ENCODE results near the gene IMPG1. TPM values are rescaled to one million over a fixed set of nuclear protein-coding genes. Genes with fewer than 3 reads are reported as not detected.

The IMPG1 gene
- total and polyA plus RNA-seq, 2 of the 13 experiments (the other 11 are each of a cell fraction or from before 2014, with no cell fraction given) = not detected

- H3K36me3 ChIP-seq (replicated peaks in 1 of 2; ENCODE audit: control insufficient read depth in 1 of 2, insufficient read depth in 2 of 2, low read length in 2 of 2) = no peaks in the 10 kb centered on the region; a peak in 2 of 5 replicates
- ChIA-PET POLR2A (no interaction called here), CTCF (ENCODE audit: low intra/inter-chr PET ratio, low total read pairs) (no interaction called here)
- H3K9ac ChIP-seq (ENCODE audit: insufficient read depth, low read depth, low read length) = no peak overlapping the region
- H3K4me2 ChIP-seq (ENCODE audit: low read depth, low read length) = no peak overlapping the region
- no peak overlapping the region for H3K4me3 ChIP-seq (replicated peaks in 1 of 3; ENCODE audit: insufficient read depth in 1 of 3, low read depth in 2 of 3, low read length in 3 of 3)
- H3K27ac ChIP-seq (ENCODE audit: extremely low read length, insufficient read depth, low read length) = no peak overlapping the region
- H4K20me1 ChIP-seq (ENCODE audit: insufficient read depth, low read length) = no peaks in the 10 kb centered on the region
- in situ Hi-C loops (cut with HindIII; ENCODE audit: extremely low pct_ligation_motif_present, low pct_unique_long_range_greater_than_20kb) (no loop called here), intact Hi-C loops (cut with micrococcal nuclease; ENCODE audit: unreplicated experiment) (no loop called here)
- H3K79me2 ChIP-seq (ENCODE audit: insufficient read depth, low read length) = no peaks in the 10 kb centered on the region
- H3K27me3 ChIP-seq (ENCODE audit: control insufficient read depth in 1 of 2, insufficient read depth in 2 of 2, low read length in 2 of 2) = no peaks in the 10 kb centered on the region
- WGBS (ENCODE audit: low lambda C conversion rate) = 91% methylated on average over 2 of the region's 2 CpGs
- DNase-seq (ENCODE audit: low spot score) (no peak), FAIRE-seq (no peak), ATAC-seq (no peak)
- H3K9me3 ChIP-seq (ENCODE audit: low read length) = no peaks in the 10 kb centered on the region
- no peak overlapping the region for H2AFZ ChIP-seq (ENCODE audit: low read length)
- BruUV-seq (replicated peaks) = no TSS peak
- no peak for TF ChIP-seq ZNF788 (CRISPR knock-in tag; IDR thresholded peaks at IDR 0.05; ENCODE audit: borderline replicate concordance)
- no peak for TF ChIP-seq ZBTB20 (CRISPR knock-in tag; IDR thresholded peaks at IDR 0.05; ENCODE audit: borderline replicate concordance, low read depth)
- no peak for TF ChIP-seq ARID5B (CRISPR knock-in tag; IDR thresholded peaks at IDR 0.05)
- no peak for TF ChIP-seq ZEB1 (IDR thresholded peaks at IDR 0.05; ENCODE audit: insufficient replicate concordance, low read depth)
- TF ChIP-seq ZNF562 (CRISPR knock-in tag; IDR thresholded peaks at IDR 0.05; ENCODE audit: borderline replicate concordance) = no peak
- no peaks in the 10 kb centered on the region for H3K4me1 ChIP-seq (ENCODE audit: insufficient read depth, low read length)
Measured at GRCh38 chr6:75874224-75874623, 198.2 kb downstream of the IMPG1 start.

Small RNAs within 50 kb of the gene (small RNA-seq; reads per million reads assigned to genes)
- gene RF00019 (ENCODE audit: insufficient read depth in 2 of 3, insufficient read length in 3 of 3, low read depth in 2 of 3, low replicate concordance in 1 of 3) (0 reads per million in 3 experiments), gene RNU6-248P (ENCODE audit: insufficient read depth in 2 of 3, insufficient read length in 3 of 3, low read depth in 2 of 3, low replicate concordance in 1 of 3) (0 reads per million in 3 experiments)
